Spleen (tissue), 11 donors: ENCODE measurements around the gene BABAM2. TPM values are rescaled to one million over a fixed set of nuclear protein-coding genes. Genes with fewer than 3 reads are reported as not detected.

Experiments used
- DNase-seq: peaks from one replicate; pipeline ENCODE4 v3.0.0-alpha.2; 2020
- H3K27ac ChIP-seq, 8 donors: fragments of 200-600 bp; sonication (generic) in 7 of 8; 1 replicate in 4 of 8; 2 replicates in 4 of 8; pipeline versions ENCODE4 v1.5.0 to v1.8.0; 2016 to 2021; ENCODE audit warnings: inconsistent platforms in 4 of 8, mild to moderate bottlenecking in 4 of 8, moderate library complexity in 1 of 8
- H3K27me3 ChIP-seq, 7 donors: fragments of 200-600 bp; sonication (generic) in 6 of 7; replicated peaks in 1 of 7; 1 replicate in 4 of 7; 2 replicates in 3 of 7; pipeline versions ENCODE4 v1.5.0 to v1.8.0; 2016 to 2021; ENCODE audit warnings: inconsistent platforms in 3 of 7, mild to moderate bottlenecking in 1 of 7
- H3K36me3 ChIP-seq, 6 donors: fragments of 200-600 bp; sonication (generic) in 5 of 6; 1 replicate in 4 of 6; 2 replicates in 2 of 6; pipeline versions ENCODE4 v1.5.0 to v1.8.0; 2016 to 2021; ENCODE audit warnings: inconsistent platforms in 2 of 6
- H3K4me1 ChIP-seq, 6 donors: fragments of 200-600 bp; sonication (generic) in 5 of 6; 1 replicate in 3 of 6; 2 replicates in 3 of 6; pipeline versions ENCODE4 v1.5.0 to v1.8.0; 2016 to 2021; ENCODE audit warnings: inconsistent platforms in 3 of 6
- H3K4me3 ChIP-seq, 8 donors: fragments of 200-600 bp; sonication (generic) in 7 of 8; 1 replicate in 4 of 8; 2 replicates in 4 of 8; pipeline versions ENCODE4 v1.5.0 to v1.8.0; 2016 to 2021; ENCODE audit warnings: inconsistent platforms in 4 of 8, mild to moderate bottlenecking in 4 of 8, moderate library complexity in 2 of 8
- H3K9me3 ChIP-seq, 8 donors: fragments of 200-600 bp; sonication (generic) in 7 of 8; 1 replicate in 4 of 8; 2 replicates in 4 of 8; pipeline versions ENCODE4 v1.5.0 to v1.8.0; 2016 to 2021; ENCODE audit warnings: inconsistent platforms in 4 of 8
- CTCF ChIP-seq, 11 experiments: fragments of 200-600 bp in 7 of 11; fragments of 450-650 bp in 4 of 11; sonication (generic) in 4 of 11; IDR thresholded peaks in 8 of 11; conservative IDR thresholded peaks in 3 of 11; 1 replicate in 7 of 11; 2 replicates in 4 of 11; pipeline versions ENCODE4 v1.4.0 to v1.8.0; 2016 to 2021; ENCODE audit warnings: antibody characterized with exemption in 11 of 11, inconsistent platforms in 4 of 11, mild to moderate bottlenecking in 1 of 11
- POLR2A ChIP-seq, 3 donors: fragments of 450-650 bp; IDR thresholded peaks; one replicate each; pipeline ENCODE4 v1.5.1; 2017; ENCODE audit warnings: antibody characterized with exemption in 3 of 3, mild to moderate bottlenecking in 1 of 3
- POLR2AphosphoS5 ChIP-seq, 3 donors: sonication (generic); formaldehyde crosslinking; IDR thresholded peaks; one replicate each; pipeline ENCODE4 v1.5.1; 2017; ENCODE audit warnings: antibody characterized with exemption in 3 of 3
- WGBS, 5 donors: extraction: QIAGEN DNeasy Blood & Tissue Kit in 3 of 5; methylation state at CpG; one replicate each; pipeline versions ENCODE4 v1.1.5 to v1.1.7; 2013 to 2018; 5-methylcytosine and 5-hydroxymethylcytosine counted together
- intact Hi-C: fragments of 100-400 bp; cut with DNase I; formaldehyde crosslinking; loops from one replicate; pipeline ENCODE4 v1.15.0; 2023; ENCODE audit warnings: low total_unique reads
- polyA plus RNA-seq, 3 donors: library from polyadenylated mRNA; stranded (reverse); fragments of 200-250 nt; gene quantifications; one replicate each; pipeline ENCODE4 v1.2.1, GENCODE V29; 2013
- total RNA-seq, 7 donors: library from RNA; depleted of rRNA in 3 of 7; stranded (reverse); fragments of >200 nt in 3 of 7; fragmentation: NEBNext Ultra II Directional in 4 of 7; extraction: Animal tissue kit (Norgen Biotek cat#: 25700) in 4 of 7; gene quantifications; one replicate each; pipeline versions ENCODE4 v1.1.0 to v1.2.1, GENCODE V29; 2016 to 2021
- donor health status: healthy with polysubstance abuse.
- donor health status: DM: no; HTN: no; CAD: no; lungs with moderate emphysema.
- donor health status: DM: no; HTN: no; CAD: no.
- donor health status: Bipolar disorder and iron deficiency.
- donor health status: healthy.
- donor health status: DM: no; HTN: no; CAD: no.
- donor health status: DM: yes; HTN: yes; CAD: no.

The BABAM2 gene
- total and polyA plus RNA-seq, 10 donors = 16.1 to 70.1 (median 55.0) TPM

DNA sequence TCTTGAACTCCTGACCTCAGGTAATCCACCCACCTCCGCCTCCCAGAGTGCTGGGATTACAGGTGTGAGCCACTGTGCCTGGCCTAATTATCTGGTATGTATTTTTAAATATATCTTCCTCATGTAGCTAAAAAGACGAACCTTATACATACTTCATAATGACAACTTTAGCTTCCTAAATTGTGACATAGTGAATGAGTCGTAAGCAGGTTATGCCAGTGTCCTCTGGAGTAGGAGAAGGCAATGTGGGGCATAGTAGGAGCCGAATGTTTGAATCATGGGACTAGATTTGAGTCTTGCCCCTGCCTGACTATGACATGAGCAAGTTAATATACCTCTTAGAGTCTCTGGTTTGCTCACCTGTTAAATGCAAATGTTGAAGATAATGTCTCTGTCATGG is 406.4 kb downstream of the BABAM2 start:
- TF ChIP-seq POLR2A (IDR thresholded peaks at IDR 0.05) (no peak), POLR2AphosphoS5 (IDR thresholded peaks at IDR 0.05) (no peak), CTCF (IDR thresholded peaks at IDR 0.05 in 8 of 11, conservative IDR thresholded peaks at IDR 0.05 in 3 of 11) (no peak)
- WGBS, 5 donors = 87 to 96% (median 94%) methylated on average over 4 of the region's 4 CpGs
- H3K4me3 ChIP-seq = no peak overlapping the region
- peaks cover 0 to 42% (median 12%) of the 10 kb centered on the region in 6 donors for H3K36me3 ChIP-seq
- H3K9me3 ChIP-seq = no peaks in the 10 kb centered on the region
- no peak for DNase-seq
- intact Hi-C loops = no loop called here
- no peaks in the 10 kb centered on the region for H3K27me3 ChIP-seq
- no peaks in the 10 kb centered on the region for H3K4me1 ChIP-seq
- H3K27ac ChIP-seq = no peak overlapping the region

GRCh38 chr2:28297531-28297930 is 407.0 kb downstream of the BABAM2 start:
- DNase-seq = no peak
- WGBS, 5 donors = 91 to 99% (median 96%) methylated on average over 2 of the region's 2 CpGs
- Histone ChIP-seq H3K27me3 (no peaks in the 10 kb centered on the region), H3K36me3 (peaks cover 0 to 48% (median 12%) of the 10 kb centered on the region in 6 donors), H3K4me3 (no peak overlapping the region), H3K27ac (no peak overlapping the region), H3K4me1 (no peaks in the 10 kb centered on the region), H3K9me3 (no peaks in the 10 kb centered on the region)
- intact Hi-C loops = no loop called here
- no peak for TF ChIP-seq POLR2A (IDR thresholded peaks at IDR 0.05)
- TF ChIP-seq POLR2AphosphoS5 (IDR thresholded peaks at IDR 0.05) = no peak
- no peak for TF ChIP-seq CTCF (IDR thresholded peaks at IDR 0.05 in 8 of 11, conservative IDR thresholded peaks at IDR 0.05 in 3 of 11)

GRCh38 chr2:28298406-28298805 is 407.9 kb downstream of the BABAM2 start:
- no peak overlapping the region for H3K4me3 ChIP-seq
- WGBS, 5 donors = 92 to 95% (median 93%) methylated on average over 3 of the region's 3 CpGs
- H3K27ac ChIP-seq = no peak overlapping the region
- TF ChIP-seq CTCF (IDR thresholded peaks at IDR 0.05 in 8 of 11, conservative IDR thresholded peaks at IDR 0.05 in 3 of 11) = no peak
- no peak for TF ChIP-seq POLR2A (IDR thresholded peaks at IDR 0.05)
- no peak for TF ChIP-seq POLR2AphosphoS5 (IDR thresholded peaks at IDR 0.05)
- intact Hi-C loops = no loop called here
- DNase-seq = no peak
- H3K27me3 ChIP-seq = no peaks in the 10 kb centered on the region
- no peaks in the 10 kb centered on the region for H3K4me1 ChIP-seq
- H3K36me3 ChIP-seq = peaks cover 0 to 56% (median 12%) of the 10 kb centered on the region in 6 donors
- no peaks in the 10 kb centered on the region for H3K9me3 ChIP-seq

DNA sequence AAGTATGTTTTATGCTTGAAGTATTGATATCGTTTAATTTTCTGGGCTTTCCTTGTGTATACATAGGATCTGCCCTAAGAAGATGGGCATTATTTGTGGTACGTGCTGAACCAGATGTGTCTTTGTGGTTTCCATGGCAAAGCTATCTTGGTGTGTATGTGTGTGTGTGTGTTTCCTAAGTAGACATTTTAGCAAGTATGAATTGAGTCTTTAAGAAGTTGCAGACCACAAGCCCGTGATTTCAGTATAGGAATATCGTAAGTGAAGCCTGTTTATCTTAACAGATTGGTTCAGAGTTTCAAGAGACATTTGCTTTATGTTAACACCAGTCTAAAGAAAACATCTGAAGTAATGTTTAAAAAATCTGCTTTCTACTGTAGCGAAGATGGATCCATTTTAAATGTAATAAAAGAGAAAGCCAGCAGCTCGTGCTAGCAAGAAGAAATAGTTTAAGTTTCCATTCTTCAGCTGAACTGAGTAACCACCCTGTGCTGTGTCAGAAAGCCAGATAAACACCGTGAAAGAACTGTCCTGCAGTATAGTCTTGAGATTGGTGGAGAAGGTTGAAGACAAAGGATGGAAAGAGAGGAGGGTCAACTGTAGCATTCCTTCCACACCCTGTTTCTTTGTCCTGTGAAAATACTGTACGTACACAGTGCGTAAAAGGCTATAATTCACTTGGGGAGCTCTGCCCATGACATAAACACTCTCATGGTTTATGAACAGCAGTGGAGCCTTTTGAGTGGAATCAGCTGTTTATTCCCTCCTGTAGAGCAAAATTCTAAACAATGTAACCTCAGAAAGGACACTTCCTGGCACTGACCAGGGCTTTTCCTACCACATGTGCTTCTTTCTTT is 410.2 kb downstream of the BABAM2 start:
- DNase-seq = no peak
- H3K9me3 ChIP-seq = peaks cover 10 to 20% (median 14%) of the 10 kb centered on the region in 8 donors
- H3K36me3 ChIP-seq = peaks cover 0 to 77% (median 12%) of the 10 kb centered on the region in 6 donors
- H3K4me3 ChIP-seq = no peak overlapping the region
- 77 to 87% (median 84%) methylated on average over 9 of the region's 9 CpGs for WGBS, 5 donors
- TF ChIP-seq CTCF (IDR thresholded peaks at IDR 0.05 in 8 of 11, conservative IDR thresholded peaks at IDR 0.05 in 3 of 11) = no peak
- TF ChIP-seq POLR2A (IDR thresholded peaks at IDR 0.05) = no peak
- no peak for TF ChIP-seq POLR2AphosphoS5 (IDR thresholded peaks at IDR 0.05)
- H3K27ac ChIP-seq = no peak overlapping the region
- intact Hi-C loops = no loop called here
- H3K27me3 ChIP-seq = no peaks in the 10 kb centered on the region
- H3K4me1 ChIP-seq = no peaks in the 10 kb centered on the region
